ENCODE results near the gene ITGAE. TPM values are rescaled to one million over a fixed set of nuclear protein-coding genes. Genes with fewer than 3 reads are reported as not detected.

The ITGAE gene
- total and polyA plus RNA-seq, 2 experiments from 2014 or later, result 11.7 to 44.9 TPM

DNA sequence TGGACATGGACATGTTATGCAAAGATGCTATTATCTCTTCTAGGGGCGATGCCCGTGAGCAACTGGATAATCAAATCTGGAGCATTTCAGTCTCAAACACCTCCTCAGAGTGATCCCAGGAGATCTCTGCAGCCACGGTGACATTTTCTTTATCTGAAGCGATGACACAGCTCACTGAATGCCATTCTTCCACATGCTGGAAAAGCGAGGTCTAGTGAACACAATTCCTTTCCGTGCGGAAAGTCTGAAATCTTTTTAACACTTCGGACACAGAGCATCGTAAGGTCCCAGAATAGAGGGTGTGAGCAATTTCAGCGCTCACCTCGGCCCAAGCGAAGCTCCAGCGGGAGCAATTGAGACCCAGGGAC, 77.8 kb downstream of the ITGAE start:
- Mint-ChIP-seq H3K27ac (peak overlapping the region; percentile 92), H3K27me3 (ENCODE audit: insufficient read depth, low read depth, poor library complexity) (peaks cover 12% of the 10 kb centered on the region), H3K4me3 (peak overlapping the region; percentile 98), H3K9me3 (no peaks in the 10 kb centered on the region; the same call in 2 of the 3 replicates), H3K4me1 (peaks cover 24% of the 10 kb centered on the region), H3K36me3 (ENCODE audit: low read depth) (peaks cover 68% of the 10 kb centered on the region)
- Histone ChIP-seq H3K4me1 (ENCODE audit: insufficient read depth) (peaks cover 18% of the 10 kb centered on the region; the same call in 1 of the 2 replicates), H3K36me3 (ENCODE audit: insufficient read depth) (peaks cover 23% of the 10 kb centered on the region), H3K4me2 (peak overlapping the region; percentile 93), H3K9me2 (ENCODE audit: insufficient read depth) (no peaks in the 10 kb centered on the region), H3F3A (replicated peaks; ENCODE audit: low read depth) (peaks cover 3% of the 10 kb centered on the region), H3K4me3 (peak overlapping the region; percentile 99), H3K79me2 (replicated peaks; ENCODE audit: insufficient read depth) (peaks cover 44% of the 10 kb centered on the region), H2AFZ (peak overlapping the region; percentile 95), H4K20me1 (replicated peaks; ENCODE audit: insufficient read depth) (peaks cover 32% of the 10 kb centered on the region), H3K27ac (ENCODE audit: low read depth) (peak overlapping the region; percentile 84; the same call in 1 of the 2 replicates), H3K27me3 (ENCODE audit: insufficient read depth) (no peaks in the 10 kb centered on the region)
- TF ChIP-seq, protein P1, sequence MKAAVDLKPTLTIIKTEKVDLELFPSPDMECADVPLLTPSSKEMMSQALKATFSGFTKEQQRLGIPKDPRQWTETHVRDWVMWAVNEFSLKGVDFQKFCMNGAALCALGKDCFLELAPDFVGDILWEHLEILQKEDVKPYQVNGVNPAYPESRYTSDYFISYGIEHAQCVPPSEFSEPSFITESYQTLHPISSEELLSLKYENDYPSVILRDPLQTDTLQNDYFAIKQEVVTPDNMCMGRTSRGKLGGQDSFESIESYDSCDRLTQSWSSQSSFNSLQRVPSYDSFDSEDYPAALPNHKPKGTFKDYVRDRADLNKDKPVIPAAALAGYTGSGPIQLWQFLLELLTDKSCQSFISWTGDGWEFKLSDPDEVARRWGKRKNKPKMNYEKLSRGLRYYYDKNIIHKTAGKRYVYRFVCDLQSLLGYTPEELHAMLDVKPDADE (IDR thresholded peaks at IDR 0.05), result 0 out of 2 replicates have a peak, but pooled peaks have one; percentile 8
- TF ChIP-seq POLR2AphosphoS5 (IDR thresholded peaks at IDR 0.05; ENCODE audit: low read depth), result no peak
- DNase-seq (ENCODE audit: low spot score) (no peak), ATAC-seq (no peak; the same call in 2 of the 3 replicates)

DNA sequence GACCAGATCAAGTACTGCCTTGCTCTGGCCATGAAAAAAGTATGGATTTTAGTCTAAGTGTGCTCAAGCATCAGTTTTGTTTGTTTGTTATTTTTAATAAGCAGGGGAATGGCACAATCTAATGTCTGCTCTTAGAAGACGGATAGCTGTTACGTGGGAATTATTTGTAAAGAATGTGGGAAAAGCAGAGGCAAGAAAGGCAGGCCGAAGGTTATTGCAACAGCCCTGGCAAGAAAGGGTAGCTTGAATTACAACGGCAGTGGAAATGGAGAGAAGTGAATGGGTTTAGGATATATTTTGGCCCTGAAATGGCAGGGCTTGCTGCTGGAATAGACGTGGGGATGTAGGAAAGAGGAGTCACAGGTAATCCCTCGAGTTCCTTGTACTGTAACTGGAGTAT, 78.3 kb downstream of the ITGAE start:
- ATAC-seq (no peak), DNase-seq (ENCODE audit: low spot score) (no peak)
- Mint-ChIP-seq H3K9me3 (no peaks in the 10 kb centered on the region; the same call in 2 of the 3 replicates), H3K4me1 (peaks cover 24% of the 10 kb centered on the region), H3K36me3 (ENCODE audit: low read depth) (peaks cover 66% of the 10 kb centered on the region), H3K27me3 (ENCODE audit: insufficient read depth, low read depth, poor library complexity) (peaks cover 12% of the 10 kb centered on the region), H3K4me3 (peak overlapping the region; percentile 98), H3K27ac (peak overlapping the region; percentile 92)
- Histone ChIP-seq H3K4me2 (peak overlapping the region; percentile 93), H3K27ac (ENCODE audit: low read depth) (no peak overlapping the region), H3K9me2 (ENCODE audit: insufficient read depth) (no peaks in the 10 kb centered on the region), H3K79me2 (replicated peaks; ENCODE audit: insufficient read depth) (peaks cover 40% of the 10 kb centered on the region), H3K4me1 (ENCODE audit: insufficient read depth) (peaks cover 18% of the 10 kb centered on the region; the same call in 1 of the 2 replicates), H4K20me1 (replicated peaks; ENCODE audit: insufficient read depth) (peaks cover 28% of the 10 kb centered on the region), H2AFZ (no peak overlapping the region), H3K27me3 (ENCODE audit: insufficient read depth) (no peaks in the 10 kb centered on the region), H3K36me3 (ENCODE audit: insufficient read depth) (peaks cover 20% of the 10 kb centered on the region), H3K4me3 (peak overlapping the region; percentile 99), H3F3A (replicated peaks; ENCODE audit: low read depth) (peaks cover 4% of the 10 kb centered on the region)
- TF ChIP-seq EZH2 (IDR thresholded peaks at IDR 0.05; ENCODE audit: low read depth, unreplicated experiment) (no peak), CREB1 (CRISPR knock-in tag; IDR thresholded peaks at IDR 0.05; ENCODE audit: low read depth) (no peak), STAT1 (IDR thresholded peaks at IDR 0.05; ENCODE audit: unreplicated experiment) (no peak), ZNF114 (CRISPR knock-in tag; IDR thresholded peaks at IDR 0.05) (no peak), ZNF331 (CRISPR knock-in tag; IDR thresholded peaks at IDR 0.05; ENCODE audit: low read depth) (no peak), JUNB (IDR thresholded peaks at IDR 0.05; ENCODE audit: unreplicated experiment) (no peak)
- TF ChIP-seq, protein P2, sequence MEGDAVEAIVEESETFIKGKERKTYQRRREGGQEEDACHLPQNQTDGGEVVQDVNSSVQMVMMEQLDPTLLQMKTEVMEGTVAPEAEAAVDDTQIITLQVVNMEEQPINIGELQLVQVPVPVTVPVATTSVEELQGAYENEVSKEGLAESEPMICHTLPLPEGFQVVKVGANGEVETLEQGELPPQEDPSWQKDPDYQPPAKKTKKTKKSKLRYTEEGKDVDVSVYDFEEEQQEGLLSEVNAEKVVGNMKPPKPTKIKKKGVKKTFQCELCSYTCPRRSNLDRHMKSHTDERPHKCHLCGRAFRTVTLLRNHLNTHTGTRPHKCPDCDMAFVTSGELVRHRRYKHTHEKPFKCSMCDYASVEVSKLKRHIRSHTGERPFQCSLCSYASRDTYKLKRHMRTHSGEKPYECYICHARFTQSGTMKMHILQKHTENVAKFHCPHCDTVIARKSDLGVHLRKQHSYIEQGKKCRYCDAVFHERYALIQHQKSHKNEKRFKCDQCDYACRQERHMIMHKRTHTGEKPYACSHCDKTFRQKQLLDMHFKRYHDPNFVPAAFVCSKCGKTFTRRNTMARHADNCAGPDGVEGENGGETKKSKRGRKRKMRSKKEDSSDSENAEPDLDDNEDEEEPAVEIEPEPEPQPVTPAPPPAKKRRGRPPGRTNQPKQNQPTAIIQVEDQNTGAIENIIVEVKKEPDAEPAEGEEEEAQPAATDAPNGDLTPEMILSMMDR (conservative IDR thresholded peaks at IDR 0.05; ENCODE audit: low read depth in 2 of 2), result no peak
- TF ChIP-seq, protein P1 (IDR thresholded peaks at IDR 0.05), result no peak
- TF ChIP-seq, protein P3, sequence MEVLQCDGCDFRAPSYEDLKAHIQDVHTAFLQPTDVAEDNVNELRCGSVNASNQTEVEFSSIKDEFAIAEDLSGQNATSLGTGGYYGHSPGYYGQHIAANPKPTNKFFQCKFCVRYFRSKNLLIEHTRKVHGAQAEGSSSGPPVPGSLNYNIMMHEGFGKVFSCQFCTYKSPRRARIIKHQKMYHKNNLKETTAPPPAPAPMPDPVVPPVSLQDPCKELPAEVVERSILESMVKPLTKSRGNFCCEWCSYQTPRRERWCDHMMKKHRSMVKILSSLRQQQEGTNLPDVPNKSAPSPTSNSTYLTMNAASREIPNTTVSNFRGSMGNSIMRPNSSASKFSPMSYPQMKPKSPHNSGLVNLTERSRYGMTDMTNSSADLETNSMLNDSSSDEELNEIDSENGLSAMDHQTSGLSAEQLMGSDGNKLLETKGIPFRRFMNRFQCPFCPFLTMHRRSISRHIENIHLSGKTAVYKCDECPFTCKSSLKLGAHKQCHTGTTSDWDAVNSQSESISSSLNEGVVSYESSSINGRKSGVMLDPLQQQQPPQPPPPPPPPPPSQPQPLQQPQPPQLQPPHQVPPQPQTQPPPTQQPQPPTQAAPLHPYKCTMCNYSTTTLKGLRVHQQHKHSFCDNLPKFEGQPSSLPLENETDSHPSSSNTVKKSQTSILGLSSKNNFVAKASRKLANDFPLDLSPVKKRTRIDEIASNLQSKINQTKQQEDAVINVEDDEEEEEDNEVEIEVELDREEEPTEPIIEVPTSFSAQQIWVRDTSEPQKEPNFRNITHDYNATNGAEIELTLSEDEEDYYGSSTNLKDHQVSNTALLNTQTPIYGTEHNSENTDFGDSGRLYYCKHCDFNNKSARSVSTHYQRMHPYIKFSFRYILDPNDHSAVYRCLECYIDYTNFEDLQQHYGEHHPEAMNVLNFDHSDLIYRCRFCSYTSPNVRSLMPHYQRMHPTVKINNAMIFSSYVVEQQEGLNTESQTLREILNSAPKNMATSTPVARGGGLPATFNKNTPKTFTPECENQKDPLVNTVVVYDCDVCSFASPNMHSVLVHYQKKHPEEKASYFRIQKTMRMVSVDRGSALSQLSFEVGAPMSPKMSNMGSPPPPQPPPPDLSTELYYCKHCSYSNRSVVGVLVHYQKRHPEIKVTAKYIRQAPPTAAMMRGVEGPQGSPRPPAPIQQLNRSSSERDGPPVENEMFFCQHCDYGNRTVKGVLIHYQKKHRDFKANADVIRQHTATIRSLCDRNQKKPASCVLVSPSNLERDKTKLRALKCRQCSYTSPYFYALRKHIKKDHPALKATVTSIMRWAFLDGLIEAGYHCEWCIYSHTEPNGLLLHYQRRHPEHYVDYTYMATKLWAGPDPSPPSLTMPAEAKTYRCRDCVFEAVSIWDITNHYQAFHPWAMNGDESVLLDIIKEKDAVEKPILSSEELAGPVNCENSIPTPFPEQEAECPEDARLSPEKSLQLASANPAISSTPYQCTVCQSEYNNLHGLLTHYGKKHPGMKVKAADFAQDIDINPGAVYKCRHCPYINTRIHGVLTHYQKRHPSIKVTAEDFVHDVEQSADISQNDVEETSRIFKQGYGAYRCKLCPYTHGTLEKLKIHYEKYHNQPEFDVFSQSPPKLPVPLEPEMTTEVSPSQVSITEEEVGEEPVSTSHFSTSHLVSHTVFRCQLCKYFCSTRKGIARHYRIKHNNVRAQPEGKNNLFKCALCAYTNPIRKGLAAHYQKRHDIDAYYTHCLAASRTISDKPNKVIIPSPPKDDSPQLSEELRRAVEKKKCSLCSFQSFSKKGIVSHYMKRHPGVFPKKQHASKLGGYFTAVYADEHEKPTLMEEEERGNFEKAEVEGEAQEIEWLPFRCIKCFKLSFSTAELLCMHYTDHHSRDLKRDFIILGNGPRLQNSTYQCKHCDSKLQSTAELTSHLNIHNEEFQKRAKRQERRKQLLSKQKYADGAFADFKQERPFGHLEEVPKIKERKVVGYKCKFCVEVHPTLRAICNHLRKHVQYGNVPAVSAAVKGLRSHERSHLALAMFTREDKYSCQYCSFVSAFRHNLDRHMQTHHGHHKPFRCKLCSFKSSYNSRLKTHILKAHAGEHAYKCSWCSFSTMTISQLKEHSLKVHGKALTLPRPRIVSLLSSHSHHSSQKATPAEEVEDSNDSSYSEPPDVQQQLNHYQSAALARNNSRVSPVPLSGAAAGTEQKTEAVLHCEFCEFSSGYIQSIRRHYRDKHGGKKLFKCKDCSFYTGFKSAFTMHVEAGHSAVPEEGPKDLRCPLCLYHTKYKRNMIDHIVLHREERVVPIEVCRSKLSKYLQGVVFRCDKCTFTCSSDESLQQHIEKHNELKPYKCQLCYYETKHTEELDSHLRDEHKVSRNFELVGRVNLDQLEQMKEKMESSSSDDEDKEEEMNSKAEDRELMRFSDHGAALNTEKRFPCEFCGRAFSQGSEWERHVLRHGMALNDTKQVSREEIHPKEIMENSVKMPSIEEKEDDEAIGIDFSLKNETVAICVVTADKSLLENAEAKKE (CRISPR knock-in tag; IDR thresholded peaks at IDR 0.05), result no peak

Data from GM23338 (cell line).